CD4-positive, CD25-positive, alpha-beta regulatory T cell (primary cell): ENCODE data around the gene KANSL3. TPM values are rescaled to one million over a fixed set of nuclear protein-coding genes. Genes with fewer than 3 reads are reported as not detected.
"Not testable (repeated sequence)": the region's sequence is repeated elsewhere in the genome, so short reads cannot be mapped to it uniquely, and the experiment has no call there.

Experiments
- ATAC-seq, 2 donors: fragments of 150-1000 bp; cut with Tn5 transposase; one replicate each; pipeline ENCODE4 v1.10.0; 2021; ENCODE audit warnings: low read depth in 2 of 2, moderate number of reproducible peaks in 2 of 2, moderate library complexity in 1 of 2
- DNase-seq, 3 donors: peaks; one replicate each; pipeline versions ENCODE4 v3.0.0 to v3.0.0-alpha.2; 2012 to 2022; ENCODE audit warnings: mixed read lengths in 1 of 3
- H3K27ac ChIP-seq: one replicate; pipeline ENCODE4 v1.7.0; 2013; ENCODE audit warnings: mild to moderate bottlenecking, low read length; ENCODE audit not compliant: insufficient read depth, poor library complexity, severe bottlenecking
- H3K27me3 ChIP-seq: one replicate; pipeline ENCODE4 v1.7.0; 2013; ENCODE audit warnings: low read length; ENCODE audit not compliant: control insufficient read depth, insufficient read depth
- H3K36me3 ChIP-seq: one replicate; pipeline ENCODE4 v1.7.0; 2013; ENCODE audit warnings: mild to moderate bottlenecking, low read length, moderate library complexity; ENCODE audit not compliant: control insufficient read depth, insufficient read depth
- H3K4me1 ChIP-seq: 2 replicates; pipeline ENCODE4 v1.7.0; 2013; ENCODE audit warnings: mild to moderate bottlenecking, low read length; ENCODE audit not compliant: insufficient read depth, control insufficient read depth, poor library complexity, severe bottlenecking
- H3K4me3 ChIP-seq: one replicate; pipeline ENCODE4 v1.7.0; 2013; ENCODE audit warnings: low read depth, mild to moderate bottlenecking, low read length, moderate library complexity
- H3K9me3 ChIP-seq, 2 experiments: 1 replicate in 1 of 2; 2 replicates in 1 of 2; pipeline ENCODE4 v1.7.0; 2013; ENCODE audit warnings: low read length in 2 of 2, mild to moderate bottlenecking in 1 of 2, moderate library complexity in 1 of 2; ENCODE audit not compliant: control insufficient read depth in 2 of 2
- H3K27ac Mint-ChIP-seq, 3 donors: one replicate each; pipeline ENCODE4 v1.8.0; 2020 to 2022; ENCODE audit warnings: mild to moderate bottlenecking in 3 of 3, mixed read lengths in 3 of 3, moderate library complexity in 2 of 3
- H3K27me3 Mint-ChIP-seq: one replicate; pipeline ENCODE4 v1.8.0; 2022; ENCODE audit warnings: mild to moderate bottlenecking, mixed read lengths
- H3K36me3 Mint-ChIP-seq: one replicate; pipeline ENCODE4 v1.8.0; 2020; ENCODE audit warnings: mixed read lengths
- H3K4me1 Mint-ChIP-seq, 4 donors: one replicate each; pipeline ENCODE4 v1.8.0; 2020 to 2022; ENCODE audit warnings: mixed read lengths in 4 of 4, mild to moderate bottlenecking in 1 of 4
- H3K4me3 Mint-ChIP-seq, 4 donors: one replicate each; pipeline ENCODE4 v1.8.0; 2020 to 2022; ENCODE audit warnings: mild to moderate bottlenecking in 4 of 4, mixed read lengths in 4 of 4, moderate library complexity in 3 of 4
- H3K9me3 Mint-ChIP-seq, 7 donors: one replicate each; pipeline ENCODE4 v1.8.0; 2020 to 2022; ENCODE audit warnings: mixed read lengths in 7 of 7, mild to moderate bottlenecking in 3 of 7, moderate library complexity in 2 of 7
- polyA plus RNA-seq, 4 donors: library from polyadenylated mRNA; unstranded; fragments of 300-500 nt; fragmentation: Illumina TruSeq; gene quantifications; one replicate each; pipeline ENCODE4 v1.2.3, GENCODE V29; 2021
- total RNA-seq: library from RNA; stranded (reverse); gene quantifications from one replicate; pipeline ENCODE4 v1.2.3, GENCODE V29; 2022

The KANSL3 gene
- total and polyA plus RNA-seq, 5 donors from 2014 or later: 11.2 to 55.6 (median 13.8) TPM

DNA sequence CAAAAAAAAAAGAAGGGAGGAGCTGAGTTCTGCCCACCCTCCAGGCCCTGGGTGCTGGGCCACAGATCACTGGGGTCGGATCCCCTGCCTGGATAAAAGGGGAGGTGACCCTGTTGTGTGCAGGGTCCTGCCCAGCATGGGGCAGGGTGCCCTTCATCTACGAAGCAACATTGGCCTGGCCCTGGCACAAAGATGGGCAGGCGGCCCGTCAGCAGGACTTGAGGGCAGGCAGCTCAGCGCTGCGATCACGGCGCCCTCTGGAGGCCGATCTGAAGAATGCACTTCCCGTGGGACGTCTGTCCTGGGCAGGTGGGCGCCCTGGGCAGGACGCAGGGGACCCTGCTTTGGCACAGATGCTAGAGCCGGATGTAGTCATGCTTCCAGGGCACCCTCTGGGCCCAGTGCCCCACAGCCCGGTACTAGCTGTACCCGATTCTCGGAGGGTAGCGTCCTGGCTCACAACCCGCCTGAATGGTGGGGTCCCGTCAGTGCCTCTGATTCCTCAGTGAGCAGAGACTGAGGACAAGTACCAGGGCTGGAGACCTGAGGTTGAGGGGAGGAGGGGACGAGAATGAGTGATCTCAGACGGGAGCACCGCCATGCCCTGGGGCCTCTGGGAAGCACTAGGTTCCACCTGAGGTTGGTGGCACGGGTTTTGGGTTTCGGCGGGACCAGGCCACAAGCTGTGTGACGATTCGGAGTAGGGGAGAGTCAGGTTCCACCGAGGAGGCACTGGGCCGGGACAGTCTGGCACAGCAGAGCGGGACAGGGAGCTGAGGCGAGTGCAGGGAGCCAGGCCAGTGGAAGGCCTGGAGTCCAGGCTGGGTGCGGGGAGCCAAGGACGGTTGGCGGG lies 83.6 kb downstream of the KANSL3 start:
- H3K4me3 ChIP-seq: no peak overlapping the region
- peaks cover 0 to 1% (median 0%) of the 10 kb centered on the region in 7 donors for H3K9me3 Mint-ChIP-seq
- no peak overlapping the region for H3K27ac ChIP-seq
- H3K4me3 Mint-ChIP-seq: peak overlapping the region in 1 of 4 donors; percentile 64
- H3K9me3 ChIP-seq: no peaks in the 10 kb centered on the region
- peaks cover 25% of the 10 kb centered on the region for H3K36me3 ChIP-seq
- peaks cover 0 to 26% (median 10%) of the 10 kb centered on the region in 4 donors for H3K4me1 Mint-ChIP-seq
- no peaks in the 10 kb centered on the region for H3K27me3 ChIP-seq
- H3K4me1 ChIP-seq: peaks cover 13% of the 10 kb centered on the region
- ATAC-seq: peak; percentile 41 to 54
- H3K36me3 Mint-ChIP-seq: no peaks in the 10 kb centered on the region
- H3K27me3 Mint-ChIP-seq: peaks cover 4% of the 10 kb centered on the region
- peak overlapping the region in 2 of 3 donors; percentile 32 to 55 for H3K27ac Mint-ChIP-seq
- DNase-seq: peak; percentile 57 to 79 (median 77)

DNA sequence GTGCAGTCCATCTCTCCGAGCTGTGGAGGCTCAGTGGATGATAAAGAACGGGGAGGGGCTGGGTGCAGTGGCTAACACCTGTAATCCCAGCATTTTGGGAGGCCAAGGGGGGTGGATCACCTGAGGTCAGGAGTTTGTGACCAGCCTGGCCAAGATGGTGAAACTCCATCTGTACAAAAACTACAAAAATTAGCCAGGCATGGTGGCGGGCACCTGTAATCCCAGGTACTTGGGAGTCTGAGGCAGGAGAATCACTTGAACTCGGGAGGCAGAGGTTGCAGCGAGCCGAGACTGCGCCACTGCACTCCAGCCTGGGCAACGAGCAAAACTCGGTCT lies 84.2 kb downstream of the KANSL3 start:
- not testable (repeated sequence) for ATAC-seq, H3K27me3 ChIP-seq, H3K27ac ChIP-seq, H3K4me3 ChIP-seq, H3K9me3 Mint-ChIP-seq, H3K9me3 ChIP-seq, H3K27me3 Mint-ChIP-seq, DNase-seq, H3K36me3 Mint-ChIP-seq
- Mint-ChIP-seq H3K4me1 (peaks cover 0 to 26% (median 10%) of the 10 kb centered on the region in 4 donors), H3K27ac (peak overlapping the region in 1 of 3 donors; percentile 55), H3K4me3 (peak overlapping the region in 1 of 4 donors; percentile 64)
- H3K36me3 ChIP-seq: peaks cover 31% of the 10 kb centered on the region
- peaks cover 13% of the 10 kb centered on the region for H3K4me1 ChIP-seq

DNA sequence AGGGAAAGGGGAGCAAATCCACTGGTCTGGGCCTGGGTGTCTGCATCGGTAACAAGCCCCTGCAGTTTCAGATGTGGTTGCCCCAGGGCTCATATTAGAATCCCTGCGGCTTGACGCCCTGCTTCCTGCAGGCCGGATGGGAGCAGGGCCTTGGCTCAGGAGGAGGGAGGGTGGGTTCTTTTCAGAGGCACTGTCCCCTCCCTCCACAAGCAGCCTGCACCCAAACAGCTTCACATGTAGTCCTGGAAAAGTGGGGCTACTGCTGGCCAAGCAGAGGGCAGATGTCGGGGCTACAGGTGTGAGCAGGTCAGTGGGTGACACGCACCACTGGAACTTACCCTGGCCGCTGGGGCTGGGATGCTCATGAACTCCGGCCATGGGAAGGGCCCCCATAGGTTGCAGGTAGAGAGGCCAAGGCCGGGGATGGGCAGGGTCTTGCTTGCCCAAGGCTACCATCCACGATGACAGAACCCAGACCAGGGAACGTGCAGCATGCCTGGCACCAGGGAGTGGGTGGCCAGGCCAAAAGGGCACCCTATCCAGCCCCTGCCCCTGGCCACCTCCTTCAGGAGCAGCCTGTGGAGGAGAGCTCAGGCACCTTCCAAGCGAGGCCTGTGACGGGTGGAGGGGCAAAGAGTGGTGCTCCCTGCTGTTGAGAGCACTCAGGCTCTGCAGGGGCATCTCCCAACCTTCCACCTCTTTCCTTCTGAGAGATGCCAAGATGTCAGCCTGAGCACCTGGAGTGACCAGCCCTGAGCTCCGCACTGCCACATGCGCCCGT lies 84.7 kb downstream of the KANSL3 start:
- Histone ChIP-seq H3K27ac (no peak overlapping the region), H3K4me3 (no peak overlapping the region), H3K9me3 (no peaks in the 10 kb centered on the region), H3K27me3 (no peaks in the 10 kb centered on the region), H3K4me1 (peaks cover 13% of the 10 kb centered on the region), H3K36me3 (peaks cover 37% of the 10 kb centered on the region)
- Mint-ChIP-seq H3K36me3 (no peaks in the 10 kb centered on the region), H3K9me3 (peaks cover 0 to 1% (median 0%) of the 10 kb centered on the region in 7 donors), H3K27ac (peak overlapping the region; percentile 55 to 92 (median 78)), H3K27me3 (no peaks in the 10 kb centered on the region), H3K4me3 (peak overlapping the region in 2 of 4 donors; percentile 19 to 64), H3K4me1 (peaks cover 0 to 26% (median 10%) of the 10 kb centered on the region in 4 donors)
- peak; percentile 2 to 5 for ATAC-seq
- DNase-seq: no peak

DNA sequence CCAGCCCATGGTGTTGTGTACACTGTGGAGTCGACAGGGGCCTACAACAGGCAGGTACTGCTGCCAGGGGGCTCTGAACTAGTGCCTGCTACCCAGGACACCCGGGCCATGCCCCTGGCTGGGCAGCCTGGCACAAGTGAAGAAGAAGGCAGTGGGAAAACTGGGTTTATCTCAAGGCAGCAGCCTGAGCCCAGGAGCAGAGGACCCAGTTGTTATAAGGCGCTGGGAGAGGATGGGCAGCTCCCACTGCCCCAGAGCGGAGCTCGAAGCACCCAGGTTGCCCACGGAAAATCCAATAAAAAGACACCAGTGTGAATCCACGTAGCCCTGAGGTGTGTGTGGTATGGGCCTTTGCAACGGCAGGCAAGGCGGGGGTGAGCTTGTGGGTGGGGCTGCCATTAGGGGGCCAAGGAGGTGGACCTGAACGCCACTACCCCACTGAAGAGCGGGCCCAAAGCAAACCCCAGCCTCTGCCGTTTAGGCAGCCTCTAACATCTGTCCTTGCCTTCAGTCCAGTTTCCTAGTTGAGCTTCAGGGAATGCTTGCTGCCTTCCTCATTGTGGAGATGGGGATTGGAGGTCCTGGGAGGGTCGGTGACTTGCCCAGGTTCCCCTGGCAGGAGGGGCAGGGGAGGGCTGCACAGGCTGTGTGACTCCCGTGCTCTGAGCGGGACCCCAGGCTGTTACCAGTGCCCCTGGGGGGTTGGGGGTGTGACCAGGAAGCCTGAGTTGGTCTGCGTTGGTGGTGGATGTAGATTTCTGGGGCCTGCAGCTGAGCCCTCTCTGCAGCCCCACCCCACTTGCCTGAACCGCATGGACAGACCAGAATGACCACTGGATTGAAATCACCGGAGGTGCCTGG lies 85.6 kb downstream of the KANSL3 start:
- no peaks in the 10 kb centered on the region for H3K27me3 Mint-ChIP-seq
- DNase-seq: no peak
- H3K4me3 Mint-ChIP-seq: peak overlapping the region in 2 of 4 donors; percentile 19 to 57
- no peaks in the 10 kb centered on the region for H3K27me3 ChIP-seq
- H3K4me3 ChIP-seq: no peak overlapping the region
- peaks cover 43% of the 10 kb centered on the region for H3K36me3 ChIP-seq
- peaks cover 0 to 31% (median 12%) of the 10 kb centered on the region in 4 donors for H3K4me1 Mint-ChIP-seq
- H3K36me3 Mint-ChIP-seq: no peaks in the 10 kb centered on the region
- peaks cover 0 to 1% (median 0%) of the 10 kb centered on the region in 7 donors for H3K9me3 Mint-ChIP-seq
- H3K27ac Mint-ChIP-seq: peak overlapping the region in 2 of 3 donors; percentile 78 to 92
- ATAC-seq: peak in 1 of 2 donors; percentile 6
- peaks cover 13% of the 10 kb centered on the region for H3K4me1 ChIP-seq
- H3K27ac ChIP-seq: no peak overlapping the region
- H3K9me3 ChIP-seq: no peaks in the 10 kb centered on the region

DNA sequence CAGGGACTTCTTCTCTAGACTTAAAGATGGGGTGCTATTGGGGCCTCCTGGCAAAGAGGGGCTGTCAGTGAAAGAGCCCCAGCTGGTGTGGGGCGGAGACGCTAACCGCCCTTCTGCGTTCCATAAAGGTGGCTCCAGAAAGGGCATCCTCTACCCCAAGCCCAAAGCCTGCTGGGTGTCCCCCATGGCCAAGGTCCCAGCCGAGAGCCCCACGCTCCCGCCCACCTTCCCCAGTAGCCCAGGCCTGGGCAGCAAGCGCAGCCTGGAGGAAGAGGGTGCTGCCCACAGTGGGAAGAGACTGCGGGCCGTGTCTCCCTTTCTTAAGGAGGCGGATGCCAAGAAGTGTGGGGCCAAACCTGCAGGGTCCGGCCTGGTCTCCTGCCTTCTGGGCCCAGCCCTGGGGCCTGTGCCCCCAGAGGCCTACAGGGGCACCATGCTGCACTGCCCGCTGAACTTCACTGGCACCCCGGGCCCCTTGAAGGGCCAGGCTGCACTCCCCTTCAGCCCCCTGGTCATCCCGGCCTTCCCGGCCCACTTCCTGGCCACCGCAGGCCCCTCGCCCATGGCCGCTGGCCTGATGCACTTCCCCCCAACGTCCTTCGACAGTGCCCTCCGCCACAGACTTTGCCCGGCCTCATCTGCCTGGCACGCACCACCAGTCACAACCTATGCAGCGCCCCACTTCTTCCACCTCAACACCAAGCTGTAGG lies 86.4 kb downstream of the KANSL3 start:
- Mint-ChIP-seq H3K27me3 (no peaks in the 10 kb centered on the region), H3K4me3 (no peak overlapping the region), H3K4me1 (peaks cover 0 to 38% (median 13%) of the 10 kb centered on the region in 4 donors), H3K27ac (no peak overlapping the region), H3K9me3 (peaks cover 0 to under 1% (median 0%) of the 10 kb centered on the region in 7 donors), H3K36me3 (no peaks in the 10 kb centered on the region)
- Histone ChIP-seq H3K36me3 (peaks cover 50% of the 10 kb centered on the region), H3K4me1 (peaks cover 20% of the 10 kb centered on the region), H3K4me3 (no peak overlapping the region), H3K27ac (no peak overlapping the region), H3K27me3 (no peaks in the 10 kb centered on the region), H3K9me3 (no peaks in the 10 kb centered on the region)
- ATAC-seq: no peak
- no peak for DNase-seq

DNA sequence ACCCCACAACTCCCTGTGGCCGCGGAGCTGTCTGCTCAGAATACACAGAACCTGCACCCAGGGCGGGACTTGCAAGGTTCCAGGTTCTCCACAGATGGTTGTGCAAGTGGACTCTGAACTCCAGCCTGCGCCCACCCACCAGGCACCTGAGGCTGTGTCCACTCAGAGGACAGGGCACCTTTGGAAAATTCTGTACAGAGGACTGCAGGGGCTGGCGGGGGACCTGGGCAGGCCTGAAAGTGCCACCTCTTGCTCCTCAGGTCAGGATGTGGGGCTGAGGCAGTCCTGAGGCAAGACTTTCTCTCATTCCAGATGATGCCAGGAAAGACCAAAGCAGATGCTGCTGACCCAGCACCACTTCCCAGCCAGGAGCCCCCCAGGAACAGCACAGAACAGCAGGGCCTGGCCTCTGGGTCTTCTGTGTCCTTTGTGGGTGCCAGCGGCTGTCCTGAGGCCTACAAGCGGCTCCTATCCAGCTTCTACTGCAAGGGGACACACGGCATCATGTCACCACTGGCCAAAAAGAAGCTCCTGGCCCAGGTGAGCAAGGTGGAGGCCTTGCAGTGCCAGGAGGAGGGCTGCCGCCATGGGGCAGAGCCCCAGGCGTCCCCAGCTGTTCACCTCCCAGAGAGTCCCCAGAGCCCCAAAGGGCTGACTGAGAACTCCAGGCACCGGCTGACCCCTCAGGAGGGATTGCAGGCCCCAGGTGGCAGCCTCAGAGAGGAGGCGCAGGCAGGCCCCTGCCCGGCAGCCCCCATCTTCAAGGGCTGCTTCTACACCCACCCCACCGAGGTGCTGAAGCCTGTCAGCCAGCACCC lies 87.1 kb downstream of the KANSL3 start:
- ATAC-seq: no peak
- H3K4me3 ChIP-seq: no peak overlapping the region

More for the DNA sequence above, 87.1 kb downstream of the KANSL3 start:
- no peak for DNase-seq
- no peak overlapping the region for H3K4me3 Mint-ChIP-seq
- Histone ChIP-seq H3K27ac (no peak overlapping the region), H3K4me1 (peaks cover 28% of the 10 kb centered on the region), H3K36me3 (peaks cover 54% of the 10 kb centered on the region), H3K27me3 (no peaks in the 10 kb centered on the region), H3K9me3 (no peaks in the 10 kb centered on the region)
- H3K27me3 Mint-ChIP-seq: no peaks in the 10 kb centered on the region
- H3K36me3 Mint-ChIP-seq: peaks cover 4% of the 10 kb centered on the region
- no peak overlapping the region for H3K27ac Mint-ChIP-seq
- no peaks in the 10 kb centered on the region for H3K9me3 Mint-ChIP-seq
- H3K4me1 Mint-ChIP-seq: peaks cover 4 to 44% (median 15%) of the 10 kb centered on the region in 4 donors
